Memory B cell (primary cell): ENCODE data around the gene RBM47.

Experiments
- ATAC-seq: fragments of 150-1000 bp; cut with Tn5 transposase; 2 replicates; pipeline ENCODE4 v1.10.0; 2021; ENCODE audit warnings: low read depth, mild to moderate bottlenecking, moderate library complexity
- DNase-seq, 2 donors: peaks; one replicate each; pipeline ENCODE4 v3.0.0; 2022; ENCODE audit warnings: low spot score in 2 of 2
- H3K27ac Mint-ChIP-seq: one replicate; pipeline ENCODE4 v1.8.0; 2022; ENCODE audit warnings: mild to moderate bottlenecking, moderate library complexity, mixed read lengths
- H3K27me3 Mint-ChIP-seq: one replicate; pipeline ENCODE4 v1.8.0; 2022; ENCODE audit warnings: mixed read lengths
- H3K36me3 Mint-ChIP-seq: one replicate; pipeline ENCODE4 v1.8.0; 2022; ENCODE audit warnings: mild to moderate bottlenecking, mixed read lengths
- H3K4me1 Mint-ChIP-seq: one replicate; pipeline ENCODE4 v1.8.0; 2022; ENCODE audit warnings: mixed read lengths
- H3K4me3 Mint-ChIP-seq: one replicate; pipeline ENCODE4 v1.8.0; 2022; ENCODE audit warnings: mild to moderate bottlenecking, moderate library complexity, mixed read lengths
- H3K9me3 Mint-ChIP-seq: one replicate; pipeline ENCODE4 v1.8.0; 2022; ENCODE audit warnings: mixed read lengths

The RBM47 gene

GRCh38 chr4:40613456-40613855 lies 16.2 kb downstream of the RBM47 start:
- H3K36me3 Mint-ChIP-seq = peaks cover 2% of the 10 kb centered on the region
- H3K4me1 Mint-ChIP-seq = peaks cover 4% of the 10 kb centered on the region
- H3K27me3 Mint-ChIP-seq = no peaks in the 10 kb centered on the region
- H3K4me3 Mint-ChIP-seq = no peak overlapping the region
- ATAC-seq (no peak), DNase-seq (no peak)
- H3K9me3 Mint-ChIP-seq = no peaks in the 10 kb centered on the region
- no peak overlapping the region for H3K27ac Mint-ChIP-seq

DNA sequence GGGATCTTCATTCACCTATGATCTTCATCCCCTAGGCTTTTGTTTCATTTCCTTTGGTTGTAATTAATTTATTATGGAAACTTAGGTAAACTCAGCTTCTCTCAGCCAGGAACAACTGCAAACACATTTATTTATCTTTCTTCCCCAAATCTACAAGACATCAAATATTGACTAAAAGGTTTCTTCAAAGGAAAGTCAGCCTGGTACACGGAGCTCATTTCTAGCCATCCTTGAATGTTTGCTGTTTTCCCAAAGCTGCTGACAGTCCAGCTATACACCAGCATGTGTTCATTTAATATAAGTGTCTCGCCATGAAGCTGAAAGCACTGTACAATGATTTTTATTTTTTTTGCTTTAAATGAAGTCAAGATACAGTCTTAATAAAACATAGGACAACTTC lies 16.8 kb downstream of the RBM47 start:
- Mint-ChIP-seq H3K4me1 (peaks cover 4% of the 10 kb centered on the region), H3K27ac (no peak overlapping the region), H3K4me3 (no peak overlapping the region), H3K27me3 (no peaks in the 10 kb centered on the region), H3K36me3 (peaks cover 2% of the 10 kb centered on the region), H3K9me3 (no peaks in the 10 kb centered on the region)
- no peak for ATAC-seq
- no peak for DNase-seq

GRCh38 chr4:40612283-40612682 lies 17.4 kb downstream of the RBM47 start:
- no peak overlapping the region for H3K4me3 Mint-ChIP-seq
- DNase-seq (no peak), ATAC-seq (no peak)
- H3K27me3 Mint-ChIP-seq = no peaks in the 10 kb centered on the region
- H3K36me3 Mint-ChIP-seq = peaks cover 2% of the 10 kb centered on the region
- H3K9me3 Mint-ChIP-seq = no peaks in the 10 kb centered on the region
- H3K27ac Mint-ChIP-seq = no peak overlapping the region
- H3K4me1 Mint-ChIP-seq = peaks cover 4% of the 10 kb centered on the region

DNA sequence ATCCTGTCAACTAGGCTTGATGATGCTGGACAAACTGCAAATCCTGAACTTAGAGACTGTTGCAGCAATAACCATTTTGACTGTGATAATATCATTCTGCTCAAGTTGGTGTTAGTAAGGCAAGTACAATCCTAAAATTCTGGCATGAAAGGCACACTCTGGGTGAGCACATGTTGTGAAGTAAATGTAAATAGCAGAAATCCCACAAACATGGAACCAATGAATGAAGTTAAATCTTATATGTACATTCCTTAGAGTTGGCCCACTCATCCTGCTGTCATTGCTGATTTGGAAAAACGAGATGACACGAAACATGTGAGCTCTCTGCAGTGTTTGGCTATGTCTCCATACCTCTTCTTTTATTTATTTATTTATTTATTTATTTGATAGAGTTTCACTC lies 21.0 kb downstream of the RBM47 start:
- no peaks in the 10 kb centered on the region for H3K27me3 Mint-ChIP-seq
- peaks cover 5% of the 10 kb centered on the region for H3K36me3 Mint-ChIP-seq
- no peak overlapping the region for H3K4me3 Mint-ChIP-seq
- DNase-seq = no peak
- no peaks in the 10 kb centered on the region for H3K9me3 Mint-ChIP-seq
- H3K27ac Mint-ChIP-seq = no peak overlapping the region
- no peak for ATAC-seq
- peaks cover 8% of the 10 kb centered on the region for H3K4me1 Mint-ChIP-seq

GRCh38 chr4:40607221-40607620 lies 22.4 kb downstream of the RBM47 start:
- H3K36me3 Mint-ChIP-seq = peaks cover 5% of the 10 kb centered on the region
- H3K27me3 Mint-ChIP-seq = no peaks in the 10 kb centered on the region
- H3K27ac Mint-ChIP-seq = no peak overlapping the region
- H3K4me3 Mint-ChIP-seq = no peak overlapping the region
- DNase-seq = no peak
- H3K4me1 Mint-ChIP-seq = peaks cover 8% of the 10 kb centered on the region
- no peak for ATAC-seq
- H3K9me3 Mint-ChIP-seq = no peaks in the 10 kb centered on the region

GRCh38 chr4:40606239-40606767 lies 23.4 kb downstream of the RBM47 start:
- Mint-ChIP-seq H3K27ac (no peak overlapping the region), H3K4me1 (peaks cover 8% of the 10 kb centered on the region), H3K36me3 (peaks cover 8% of the 10 kb centered on the region), H3K4me3 (no peak overlapping the region), H3K9me3 (no peaks in the 10 kb centered on the region), H3K27me3 (no peaks in the 10 kb centered on the region)
- no peak for ATAC-seq
- no peak for DNase-seq

DNA sequence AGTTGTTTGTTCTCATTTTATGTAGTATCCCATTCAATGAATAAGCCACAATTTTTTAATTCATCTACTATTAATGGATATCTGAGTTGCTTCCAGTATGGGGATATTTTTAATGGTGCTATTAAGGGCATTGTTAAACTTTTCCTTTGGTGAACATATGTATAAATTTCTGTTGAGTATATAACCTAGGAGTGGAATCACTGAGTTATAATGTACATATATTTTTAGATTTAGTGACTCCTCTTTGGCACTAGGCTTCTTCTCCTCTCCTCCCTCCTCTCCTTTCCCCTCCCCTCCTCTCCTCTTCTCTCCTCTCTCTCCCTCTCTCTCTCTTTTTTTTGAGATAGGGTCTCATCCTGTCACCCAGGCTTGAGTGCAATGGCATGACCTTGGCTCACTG lies 26.4 kb downstream of the RBM47 start:
- Mint-ChIP-seq H3K27me3 (no peaks in the 10 kb centered on the region), H3K4me1 (peaks cover 8% of the 10 kb centered on the region), H3K27ac (peak overlapping the region; percentile 59), H3K36me3 (peaks cover 8% of the 10 kb centered on the region), H3K4me3 (no peak overlapping the region), H3K9me3 (no peaks in the 10 kb centered on the region)
- DNase-seq (no peak), ATAC-seq (no peak)

- Mint-ChIP-seq H3K27me3 (no peaks in the 10 kb centered on the region), H3K4me3 (no peak overlapping the region), H3K36me3 (peaks cover 8% of the 10 kb centered on the region), H3K9me3 (no peaks in the 10 kb centered on the region), H3K4me1 (peaks cover 6% of the 10 kb centered on the region), H3K27ac (no peak overlapping the region)
- ATAC-seq = no peak
- no peak for DNase-seq
Measured at GRCh38 chr4:40601641-40602040, 28.0 kb downstream of the RBM47 start.

GRCh38 chr4:40600850-40601249 lies 28.8 kb downstream of the RBM47 start:
- no peaks in the 10 kb centered on the region for H3K27me3 Mint-ChIP-seq
- no peak overlapping the region for H3K27ac Mint-ChIP-seq
- no peak for DNase-seq
- H3K9me3 Mint-ChIP-seq = no peaks in the 10 kb centered on the region
- H3K4me1 Mint-ChIP-seq = peaks cover 4% of the 10 kb centered on the region
- H3K36me3 Mint-ChIP-seq = peaks cover 11% of the 10 kb centered on the region
- no peak for ATAC-seq
- H3K4me3 Mint-ChIP-seq = no peak overlapping the region

DNA sequence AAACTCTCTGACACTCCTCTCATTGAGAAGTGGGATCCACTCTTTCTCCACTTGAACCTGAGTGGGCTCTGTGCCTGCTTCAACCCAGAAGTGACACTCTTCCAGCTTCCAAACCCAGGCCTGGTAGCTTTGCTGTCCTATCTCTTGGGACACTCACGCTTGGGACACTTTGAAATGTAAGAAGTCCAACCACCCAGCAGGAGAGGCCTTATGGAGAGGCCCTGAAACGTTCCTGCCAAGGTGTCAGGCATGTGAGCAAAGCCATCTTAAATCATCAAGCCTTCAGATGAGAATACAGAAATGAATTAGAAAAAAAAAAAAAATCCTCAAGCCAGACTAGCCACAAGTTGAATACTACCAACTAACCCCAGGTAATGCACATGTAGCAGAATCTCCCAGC lies 30.2 kb downstream of the RBM47 start:
- H3K27me3 Mint-ChIP-seq = no peaks in the 10 kb centered on the region
- no peak overlapping the region for H3K27ac Mint-ChIP-seq
- H3K9me3 Mint-ChIP-seq = no peaks in the 10 kb centered on the region
- ATAC-seq (no peak), DNase-seq (no peak)
- peaks cover 18% of the 10 kb centered on the region for H3K36me3 Mint-ChIP-seq
- H3K4me1 Mint-ChIP-seq = peaks cover 4% of the 10 kb centered on the region
- no peak overlapping the region for H3K4me3 Mint-ChIP-seq

- no peaks in the 10 kb centered on the region for H3K9me3 Mint-ChIP-seq
- no peak overlapping the region for H3K4me3 Mint-ChIP-seq
- peaks cover 12% of the 10 kb centered on the region for H3K36me3 Mint-ChIP-seq
- no peaks in the 10 kb centered on the region for H3K4me1 Mint-ChIP-seq
- H3K27me3 Mint-ChIP-seq = no peaks in the 10 kb centered on the region
- ATAC-seq = no peak
- no peak overlapping the region for H3K27ac Mint-ChIP-seq
- no peak for DNase-seq
Measured at GRCh38 chr4:40596522-40596921, 33.1 kb downstream of the RBM47 start.

DNA sequence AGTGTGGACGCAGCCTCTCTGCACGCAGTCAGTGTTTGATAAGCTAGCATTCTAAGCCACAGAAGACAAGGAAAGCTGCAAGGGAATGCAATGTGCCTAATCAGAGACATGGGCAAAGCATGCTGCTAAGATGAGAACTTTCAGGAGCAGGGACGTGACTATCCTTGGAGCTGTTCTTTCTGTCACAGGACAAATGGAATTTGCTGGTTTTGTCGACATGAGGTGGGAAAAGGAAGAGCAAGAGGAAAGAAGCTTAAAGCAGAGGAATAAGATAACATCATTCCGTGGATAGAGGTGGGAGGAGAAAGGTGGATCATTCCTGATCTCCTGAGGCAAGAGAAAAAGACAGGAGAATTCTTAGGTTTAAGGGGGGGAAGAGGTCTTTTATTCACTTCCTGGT lies 33.7 kb downstream of the RBM47 start:
- Mint-ChIP-seq H3K4me3 (no peak overlapping the region), H3K36me3 (peaks cover 13% of the 10 kb centered on the region), H3K9me3 (no peaks in the 10 kb centered on the region), H3K27ac (no peak overlapping the region), H3K27me3 (no peaks in the 10 kb centered on the region), H3K4me1 (no peaks in the 10 kb centered on the region)
- ATAC-seq = no peak
- no peak for DNase-seq

DNA sequence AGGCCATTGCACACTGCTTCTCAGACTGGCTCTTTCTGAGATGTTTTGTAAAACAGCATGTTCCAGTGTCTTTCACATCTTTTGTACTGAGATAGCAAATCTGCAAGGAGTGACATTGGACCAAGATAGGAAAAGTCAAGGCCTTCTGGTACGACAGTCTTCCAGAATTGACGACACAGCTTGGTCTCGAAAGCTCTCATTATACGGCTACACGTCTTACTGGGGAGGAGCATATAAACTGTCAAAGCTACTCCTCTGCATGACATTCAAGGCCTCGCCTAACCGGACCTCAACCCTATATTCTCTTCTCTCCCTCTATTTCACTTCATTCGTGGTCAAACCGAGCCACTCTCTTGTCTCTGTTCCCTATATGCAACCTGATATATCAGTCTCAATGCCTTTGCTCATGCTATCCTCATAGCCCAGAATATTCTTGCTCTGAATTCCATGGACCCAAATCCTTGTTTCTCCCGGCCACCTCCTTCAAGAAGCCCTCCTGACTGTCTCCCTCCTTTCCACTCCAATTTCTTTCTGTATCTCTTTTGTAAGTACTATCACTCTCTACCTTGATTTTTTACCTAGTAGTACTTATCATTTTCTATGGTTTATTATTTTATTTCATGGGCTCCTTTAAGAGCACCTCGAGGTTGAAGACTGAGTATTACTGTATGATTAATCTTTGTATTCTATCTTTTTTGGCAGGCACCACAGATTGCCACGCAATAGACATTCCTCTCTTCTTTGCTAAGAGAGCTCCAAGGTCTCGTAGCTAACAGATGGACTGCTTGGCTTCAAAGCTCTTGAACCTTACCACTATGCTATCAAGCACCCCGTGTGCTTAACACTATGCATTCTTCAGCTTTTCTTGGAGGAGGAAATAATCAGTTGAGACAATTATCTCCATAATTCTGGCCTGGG lies 35.1 kb downstream of the RBM47 start:
- no peak for ATAC-seq

GRCh38 chr4:40592034-40592433 lies 37.6 kb downstream of the RBM47 start:
- Mint-ChIP-seq H3K27me3 (no peaks in the 10 kb centered on the region), H3K9me3 (no peaks in the 10 kb centered on the region), H3K27ac (no peak overlapping the region), H3K36me3 (peaks cover 19% of the 10 kb centered on the region), H3K4me3 (no peak overlapping the region), H3K4me1 (peaks cover 5% of the 10 kb centered on the region)
- ATAC-seq (no peak), DNase-seq (no peak)

More for the DNA sequence above, 35.1 kb downstream of the RBM47 start:
- H3K27ac Mint-ChIP-seq = no peak overlapping the region
- H3K27me3 Mint-ChIP-seq = no peaks in the 10 kb centered on the region
- no peak overlapping the region for H3K4me3 Mint-ChIP-seq
- H3K4me1 Mint-ChIP-seq = no peaks in the 10 kb centered on the region
- no peak for DNase-seq
- H3K36me3 Mint-ChIP-seq = peaks cover 19% of the 10 kb centered on the region
- no peaks in the 10 kb centered on the region for H3K9me3 Mint-ChIP-seq

GRCh38 chr4:40587826-40588225 lies 41.8 kb downstream of the RBM47 start:
- ATAC-seq (no peak), DNase-seq (no peak)

More at GRCh38 chr4:40587826-40588225, 41.8 kb downstream of the RBM47 start:
- Mint-ChIP-seq H3K9me3 (no peaks in the 10 kb centered on the region), H3K27ac (no peak overlapping the region), H3K27me3 (no peaks in the 10 kb centered on the region), H3K36me3 (peaks cover 11% of the 10 kb centered on the region), H3K4me3 (no peak overlapping the region), H3K4me1 (peaks cover 8% of the 10 kb centered on the region)
